Muscle layer of duodenum (tissue), 2 donors: ENCODE measurements around the gene NAA80.

ENCODE experiments used
- H3K27ac ChIP-seq: one replicate; pipeline ENCODE4 v1.7.0; 2013; ENCODE audit warnings: mild to moderate bottlenecking, low read length
- H3K27me3 ChIP-seq: one replicate; pipeline ENCODE4 v1.7.0; 2013; ENCODE audit warnings: low read depth, mild to moderate bottlenecking, control low read depth, low read length
- H3K36me3 ChIP-seq, 2 donors: one replicate each; pipeline ENCODE4 v1.7.0; 2013; ENCODE audit warnings: low read length in 2 of 2, control low read depth in 1 of 2, mild to moderate bottlenecking in 1 of 2; ENCODE audit not compliant: insufficient read depth in 2 of 2, control insufficient read depth in 1 of 2
- H3K4me1 ChIP-seq, 2 donors: one replicate each; pipeline ENCODE4 v1.7.0; 2013; ENCODE audit warnings: low read length in 2 of 2, mild to moderate bottlenecking in 2 of 2, control low read depth in 1 of 2, moderate library complexity in 1 of 2; ENCODE audit not compliant: insufficient read depth in 2 of 2, control insufficient read depth in 1 of 2
- H3K4me3 ChIP-seq, 2 donors: one replicate each; pipeline ENCODE4 v1.7.0; 2013; ENCODE audit warnings: low read length in 2 of 2, low read depth in 1 of 2, mild to moderate bottlenecking in 1 of 2
- H3K9me3 ChIP-seq, 2 donors: one replicate each; pipeline ENCODE4 v1.7.0; 2013; ENCODE audit warnings: low read length in 2 of 2, control low read depth in 1 of 2, mild to moderate bottlenecking in 1 of 2; ENCODE audit not compliant: control insufficient read depth in 1 of 2
- donor health status: healthy.

NAA80 gene

GRCh38 chr3:50298836-50299637, at the start of gene NAA80, which contains the start of gene HYAL3:
Gene NAA80, minus strand, starts transcription at chr3:50299405. Its CDS starts 1,942 bp downstream, at chr3:50297463.
Gene HYAL3, minus strand, starts transcription at chr3:50299405. Its CDS starts 3,803 bp downstream, at chr3:50295602.
- H3K4me3 ChIP-seq, result peak within 1 kb of the TSS; percentile 76 to 77
- peaks cover 17 to 28% of the 10 kb centered on the region in 2 donors for H3K4me1 ChIP-seq
- peak within 1 kb of the TSS; percentile 89 for H3K27ac ChIP-seq

DNA sequence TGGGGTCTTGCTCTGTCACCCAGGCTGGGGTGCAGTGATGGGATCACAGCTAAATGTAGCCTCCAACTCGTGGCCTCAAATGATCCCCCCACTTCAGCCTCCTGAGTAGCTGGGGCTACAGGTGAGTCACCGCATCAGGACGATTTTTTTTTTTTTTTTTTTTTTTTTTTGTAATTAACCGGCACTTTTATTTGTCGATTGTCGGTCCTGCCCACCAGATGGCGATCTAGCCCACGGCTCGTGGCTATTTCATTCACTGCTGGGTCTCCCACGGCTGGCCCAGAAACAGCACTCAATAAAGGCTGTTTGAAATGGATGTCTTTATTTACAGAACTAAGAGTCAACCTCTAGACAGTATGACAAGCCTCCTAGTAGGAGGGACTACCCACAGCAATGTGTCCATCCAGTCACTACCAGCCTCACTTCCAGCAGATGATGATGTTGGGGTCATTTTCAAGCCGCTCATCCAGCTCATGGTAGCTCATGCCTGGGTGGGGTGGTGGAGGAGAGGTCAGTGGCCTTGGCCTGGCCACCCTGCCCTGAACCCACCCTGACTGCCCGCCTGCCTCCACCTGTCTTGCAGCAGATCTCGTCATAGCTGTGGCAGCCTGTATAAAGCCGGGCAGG, 48.1 kb upstream of the NAA80 start:
- no peak overlapping the region for H3K27ac ChIP-seq
- peaks cover 5 to 20% of the 10 kb centered on the region in 2 donors for H3K36me3 ChIP-seq

More at GRCh38 chr3:50298836-50299637, at the start of gene NAA80, which contains the start of gene HYAL3:
- H3K27me3 ChIP-seq, result no peaks in the 10 kb centered on the region
- no peaks in the 10 kb centered on the region for H3K9me3 ChIP-seq
- no peaks in the 10 kb centered on the region for H3K36me3 ChIP-seq

DNA sequence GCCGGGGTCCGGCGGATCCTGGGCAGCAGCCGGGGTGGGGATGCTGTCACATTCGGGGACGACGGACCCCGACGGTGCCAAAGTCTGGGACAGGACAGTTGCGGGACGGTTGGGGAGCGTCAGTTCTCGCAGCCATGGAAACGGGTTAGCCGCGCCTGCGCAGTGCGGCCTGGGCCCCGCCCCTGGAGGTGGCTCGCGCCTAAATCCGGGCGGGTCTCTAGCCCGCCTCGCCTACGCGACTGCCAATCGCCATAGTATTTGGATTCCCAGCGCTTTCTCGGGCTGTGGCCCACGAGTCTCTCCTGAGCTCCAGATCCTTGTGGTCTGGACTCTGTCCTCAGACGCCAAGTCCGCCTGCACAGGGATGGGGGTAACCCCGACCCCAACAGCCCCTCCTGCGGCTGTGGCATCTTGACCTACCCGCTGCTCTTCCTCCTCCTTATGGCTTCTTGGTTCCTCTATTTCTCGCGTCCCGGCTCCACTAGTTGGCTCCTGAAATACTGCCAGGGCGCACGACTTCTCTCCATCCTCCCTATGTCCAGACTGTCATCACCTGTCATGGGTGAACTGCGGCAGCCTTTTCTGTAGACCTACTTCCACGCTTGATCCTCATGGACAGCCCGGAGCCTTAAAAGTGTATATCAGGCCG, 46.5 kb upstream of the NAA80 start, which contains the start of gene ZMYND10:
Gene ZMYND10 (minus strand): TSS at position 147 of the 649 bp plus-strand sequence. CDS start 153 bp downstream, outside the sequence.
- Histone ChIP-seq H3K27ac (no peak within 1 kb of the TSS), H3K4me1 (peaks cover 20 to 44% of the 10 kb centered on the region in 2 donors), H3K27me3 (no peaks in the 10 kb centered on the region)

More for the DNA sequence above, 48.1 kb upstream of the NAA80 start:
- peaks cover 18 to 43% of the 10 kb centered on the region in 2 donors for H3K4me1 ChIP-seq
- H3K4me3 ChIP-seq, result no peak overlapping the region
- no peaks in the 10 kb centered on the region for H3K27me3 ChIP-seq
- no peaks in the 10 kb centered on the region for H3K9me3 ChIP-seq

DNA sequence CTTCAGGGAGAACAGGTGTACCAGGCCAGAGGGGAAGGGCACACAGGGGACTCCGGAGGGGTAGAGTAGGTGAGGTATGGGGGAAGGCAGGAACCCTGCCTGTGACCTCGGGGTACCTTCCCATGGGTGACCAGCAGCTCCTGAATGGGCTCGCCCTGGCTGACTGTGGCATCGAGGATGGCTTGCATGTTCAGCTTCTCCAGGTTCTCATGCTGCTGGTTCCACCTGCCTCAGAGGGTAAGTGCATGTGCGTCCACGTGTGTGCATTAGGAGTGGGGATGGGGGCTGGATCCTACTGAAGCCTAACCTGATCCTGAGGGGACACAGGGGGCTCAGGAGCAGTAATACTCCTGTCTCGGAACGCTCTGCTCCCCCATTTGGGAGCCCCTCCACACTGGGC, 45.8 kb upstream of the NAA80 start:
- no peaks in the 10 kb centered on the region for H3K9me3 ChIP-seq
- H3K36me3 ChIP-seq, result peaks cover 5 to 17% of the 10 kb centered on the region in 2 donors
- H3K27ac ChIP-seq, result no peak overlapping the region
- H3K4me1 ChIP-seq, result peaks cover 16 to 48% of the 10 kb centered on the region in 2 donors
- no peaks in the 10 kb centered on the region for H3K27me3 ChIP-seq
- peak overlapping the region; percentile 53 to 61 for H3K4me3 ChIP-seq

More for the DNA sequence above, 46.5 kb upstream of the NAA80 start, which contains the start of gene ZMYND10:
- Histone ChIP-seq H3K4me3 (peak within 1 kb of the TSS; percentile 53 to 61), H3K36me3 (peaks cover 5 to 18% of the 10 kb centered on the region in 2 donors), H3K9me3 (no peaks in the 10 kb centered on the region)

DNA sequence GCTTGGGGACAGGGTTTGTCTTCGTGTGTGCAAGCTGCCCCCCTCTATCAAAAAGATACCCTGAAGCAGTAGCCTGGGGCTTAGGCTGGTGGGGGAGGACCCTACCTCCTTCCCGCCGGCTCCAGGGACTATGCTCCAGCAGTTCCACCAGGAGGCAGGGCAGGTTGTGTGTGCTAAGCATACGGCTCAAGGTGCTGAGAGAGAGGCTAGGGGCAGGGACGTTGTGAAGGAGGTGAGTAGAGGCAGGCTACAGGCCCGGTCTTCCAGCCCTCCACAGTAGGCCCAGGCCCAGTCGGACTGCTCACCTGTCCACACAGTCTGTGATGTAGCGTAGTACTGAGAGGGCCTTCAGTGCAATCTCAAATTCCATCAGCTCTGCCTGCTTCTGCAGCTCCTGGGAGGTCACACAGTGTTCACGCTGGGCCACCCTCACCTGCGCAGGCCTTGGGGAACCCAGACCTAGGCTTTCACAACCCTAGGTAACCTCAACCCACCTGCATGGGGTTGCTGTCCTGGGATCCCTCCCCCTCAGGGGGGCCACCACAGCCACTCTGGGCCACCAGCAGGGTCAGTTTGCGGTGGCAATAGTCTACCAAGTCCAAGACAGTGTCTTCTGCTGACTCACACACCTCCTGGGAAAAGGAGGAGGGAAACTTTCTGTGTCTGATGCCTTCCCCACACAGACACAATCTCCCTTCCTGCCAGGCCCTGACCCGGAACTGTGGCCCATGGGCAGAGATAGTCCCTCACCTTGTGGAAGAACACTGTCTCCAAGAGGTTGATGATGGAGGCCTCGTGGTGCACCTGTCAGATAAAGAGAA, 43.8 kb upstream of the NAA80 start:
- no peak overlapping the region for H3K4me3 ChIP-seq
- peaks cover 13 to 46% of the 10 kb centered on the region in 2 donors for H3K4me1 ChIP-seq
- peaks cover 0 to 7% of the 10 kb centered on the region in 2 donors for H3K36me3 ChIP-seq
- no peaks in the 10 kb centered on the region for H3K27me3 ChIP-seq
- no peaks in the 10 kb centered on the region for H3K9me3 ChIP-seq
- H3K27ac ChIP-seq, result no peak overlapping the region

DNA sequence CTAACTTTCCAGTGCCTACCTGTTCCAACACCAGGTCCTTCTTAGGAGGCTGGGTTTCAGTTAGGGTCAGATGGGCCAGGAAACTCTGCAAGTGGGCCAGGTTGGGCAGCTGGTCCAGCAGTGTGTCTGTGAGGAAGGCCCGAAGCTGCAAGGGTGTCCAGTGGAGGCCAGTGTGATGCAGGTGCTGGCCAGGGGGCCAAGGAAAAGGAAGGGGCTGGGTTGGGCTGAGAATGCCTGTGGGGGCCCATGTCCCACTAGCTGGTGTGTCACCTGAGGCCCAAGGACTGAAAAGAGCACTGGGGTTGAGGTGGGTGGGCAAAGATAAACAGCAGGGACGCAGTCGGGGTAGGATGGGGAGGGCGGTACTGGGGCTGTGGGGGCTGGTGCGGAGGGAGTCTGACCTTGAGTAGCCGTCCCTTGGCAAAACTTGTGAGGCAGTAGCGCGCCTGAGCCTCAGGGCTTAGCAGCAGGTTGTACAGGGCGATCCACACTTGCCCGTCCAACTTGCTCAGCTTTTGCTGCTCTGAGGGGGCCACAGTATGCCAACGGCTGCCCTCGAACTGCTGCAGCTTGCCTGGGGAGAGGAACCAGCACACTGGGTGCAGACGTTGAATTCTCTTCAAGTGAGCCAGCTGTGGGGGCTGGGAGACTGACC, 42.9 kb upstream of the NAA80 start:
- no peak overlapping the region for H3K4me3 ChIP-seq
- H3K27ac ChIP-seq, result no peak overlapping the region
- H3K27me3 ChIP-seq, result no peaks in the 10 kb centered on the region
- peaks cover 13 to 44% of the 10 kb centered on the region in 2 donors for H3K4me1 ChIP-seq
- no peaks in the 10 kb centered on the region for H3K36me3 ChIP-seq
- no peaks in the 10 kb centered on the region for H3K9me3 ChIP-seq

GRCh38 chr3:50341537-50341936, 42.3 kb upstream of the NAA80 start:
- H3K27ac ChIP-seq, result no peak overlapping the region
- peaks cover 13 to 47% of the 10 kb centered on the region in 2 donors for H3K4me1 ChIP-seq

DNA sequence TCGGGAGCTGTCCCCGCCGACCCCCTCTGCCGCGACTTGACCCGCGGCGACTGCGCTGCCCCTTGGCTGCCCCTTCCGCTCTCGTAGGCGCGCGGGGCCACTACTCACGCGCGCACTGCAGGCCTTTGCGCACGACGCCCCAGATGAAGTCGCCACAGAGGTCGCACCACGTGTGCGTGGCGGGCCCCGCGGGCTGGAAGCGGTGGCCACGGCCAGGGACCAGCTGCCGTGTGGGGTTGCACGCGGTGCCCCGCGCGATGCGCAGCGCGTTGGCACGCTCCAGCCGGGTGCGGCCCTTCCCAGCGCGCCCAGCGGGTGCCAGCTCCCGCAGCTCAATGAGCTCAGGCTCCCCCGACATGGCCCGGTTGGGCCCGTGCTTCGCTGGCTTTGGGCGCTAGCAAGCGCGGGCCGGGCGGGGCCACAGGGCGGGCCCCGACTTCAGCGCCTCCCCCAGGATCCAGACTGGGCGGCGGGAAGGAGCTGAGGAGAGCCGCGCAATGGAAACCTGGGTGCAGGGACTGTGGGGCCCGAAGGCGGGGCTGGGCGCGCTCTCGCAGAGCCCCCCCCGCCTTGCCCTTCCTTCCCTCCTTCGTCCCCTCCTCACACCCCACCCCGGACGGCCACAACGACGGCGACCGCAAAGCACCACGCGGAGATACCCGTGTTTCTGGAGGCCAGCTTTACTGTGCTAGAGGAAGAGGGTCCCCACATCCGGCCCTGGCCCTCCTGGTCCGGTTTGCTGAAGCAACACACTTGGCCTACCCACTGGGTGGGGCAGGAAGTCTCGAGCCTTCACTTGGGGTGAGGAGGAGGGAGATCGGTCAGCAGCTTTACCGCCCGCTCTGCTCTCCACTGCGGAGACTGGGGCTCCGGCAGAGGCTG, 41.5 kb upstream of the NAA80 start, which contains the start of gene RASSF1:
Gene RASSF1 (minus strand): TSS at position 389 of the 882 bp plus-strand sequence. CDS start 31 bp downstream, at position 358.
- Histone ChIP-seq H3K9me3 (no peaks in the 10 kb centered on the region), H3K4me1 (peaks cover 13 to 51% of the 10 kb centered on the region in 2 donors), H3K36me3 (peaks cover 0 to 8% of the 10 kb centered on the region in 2 donors), H3K4me3 (peak within 1 kb of the TSS; percentile 59 to 74), H3K27me3 (no peaks in the 10 kb centered on the region), H3K27ac (peak within 1 kb of the TSS; percentile 69)

More at GRCh38 chr3:50341537-50341936, 42.3 kb upstream of the NAA80 start:
- Histone ChIP-seq H3K9me3 (no peaks in the 10 kb centered on the region), H3K36me3 (peaks cover 0 to 6% of the 10 kb centered on the region in 2 donors), H3K4me3 (peak overlapping the region; percentile 59 to 74), H3K27me3 (no peaks in the 10 kb centered on the region)

- peak overlapping the region; percentile 59 to 74 for H3K4me3 ChIP-seq
- H3K9me3 ChIP-seq, result no peaks in the 10 kb centered on the region
- peak overlapping the region; percentile 69 for H3K27ac ChIP-seq
- H3K4me1 ChIP-seq, result peaks cover 13 to 47% of the 10 kb centered on the region in 2 donors
- no peaks in the 10 kb centered on the region for H3K27me3 ChIP-seq
- H3K36me3 ChIP-seq, result peaks cover 0 to 8% of the 10 kb centered on the region in 2 donors
Measured at GRCh38 chr3:50340147-50340447, 40.9 kb upstream of the NAA80 start.
